Iris pigment epithelial cell (primary cell): Measurements from ENCODE around the gene OR13C5.
"Not testable (repeated sequence)": the region's sequence is repeated elsewhere in the genome, so short reads cannot be mapped to it uniquely, and the experiment has no call there.

ENCODE experiments used
- DNase-seq: peaks from one replicate; pipeline ENCODE4 v3.0.0-alpha.2; 2011; ENCODE audit warnings: low read depth

The OR13C5 gene, protein sequence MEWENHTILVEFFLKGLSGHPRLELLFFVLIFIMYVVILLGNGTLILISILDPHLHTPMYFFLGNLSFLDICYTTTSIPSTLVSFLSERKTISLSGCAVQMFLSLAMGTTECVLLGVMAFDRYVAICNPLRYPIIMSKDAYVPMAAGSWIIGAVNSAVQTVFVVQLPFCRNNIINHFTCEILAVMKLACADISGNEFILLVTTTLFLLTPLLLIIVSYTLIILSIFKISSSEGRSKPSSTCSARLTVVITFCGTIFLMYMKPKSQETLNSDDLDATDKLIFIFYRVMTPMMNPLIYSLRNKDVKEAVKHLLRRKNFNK

DNA sequence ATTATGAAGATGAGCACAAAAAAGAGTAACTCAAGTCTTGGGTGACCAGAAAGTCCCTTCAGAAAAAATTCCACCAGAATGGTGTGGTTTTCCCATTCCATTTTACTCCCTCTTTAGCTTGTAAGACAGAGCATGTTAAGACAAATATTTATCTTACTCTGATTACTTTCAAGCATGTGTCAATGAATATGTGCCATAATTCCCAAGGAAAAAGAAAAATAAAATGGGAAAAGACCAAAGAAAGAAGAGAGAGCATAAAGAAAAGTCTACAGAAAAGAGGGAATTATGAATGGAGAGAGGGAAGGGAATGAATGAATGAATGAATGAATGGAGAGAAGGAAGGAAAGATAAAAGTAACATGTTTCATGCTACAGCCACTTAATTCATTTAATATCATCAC lies at the start of gene OR13C5:
TSS of gene OR13C5 (minus strand) at position 101 of the 400 bp plus-strand sequence. CDS start at position 101, 0 bp downstream.
- not testable (repeated sequence) for DNase-seq

DNA sequence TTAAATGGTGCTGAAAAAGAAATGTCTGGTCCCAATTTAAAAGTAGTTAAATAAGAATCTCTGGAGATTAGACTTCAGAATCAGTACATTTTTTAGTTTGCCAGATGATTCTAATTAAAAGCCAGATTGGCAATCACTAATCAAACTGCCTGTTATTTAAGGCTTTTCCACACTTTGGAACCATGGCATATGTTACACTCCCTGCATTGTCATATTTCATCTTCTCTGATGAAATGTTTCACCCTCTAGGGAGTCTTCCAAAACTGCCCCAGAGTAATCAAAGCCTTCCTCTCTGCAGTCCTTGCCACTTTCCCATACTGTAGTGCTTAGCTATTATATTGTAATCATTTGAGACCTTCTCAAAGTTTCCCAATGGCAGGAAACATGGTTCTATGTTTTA lies 36.2 kb upstream of the OR13C5 start:
- no peak for DNase-seq

DNA sequence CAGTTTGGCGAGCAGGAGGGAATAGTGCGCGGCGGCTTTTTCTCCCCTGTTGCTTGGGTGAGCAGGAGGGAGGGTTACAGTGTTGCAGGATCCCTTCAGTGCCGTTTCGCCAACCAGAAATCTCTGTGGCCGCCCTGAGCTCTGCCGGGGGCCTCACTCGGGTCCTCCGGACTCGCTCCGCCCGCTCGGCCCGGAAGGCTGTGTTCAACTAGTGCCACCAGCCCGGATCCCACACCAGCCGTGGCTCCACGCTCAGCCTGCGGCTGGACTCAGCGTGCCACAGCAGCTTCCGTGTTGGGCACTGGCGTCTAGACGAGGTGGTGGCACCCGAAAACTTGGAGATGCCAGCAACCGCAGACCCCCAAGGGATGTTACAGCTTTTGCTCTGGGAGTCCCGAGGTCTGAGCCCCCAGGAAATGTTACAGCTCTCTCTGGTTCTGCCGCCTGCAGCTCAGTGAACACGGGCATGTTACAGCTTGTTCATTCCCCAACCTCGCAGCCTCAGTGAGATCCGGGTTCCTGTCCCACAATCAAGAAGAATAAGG lies 34.8 kb upstream of the OR13C5 start:
- DNase-seq, result no peak

DNA sequence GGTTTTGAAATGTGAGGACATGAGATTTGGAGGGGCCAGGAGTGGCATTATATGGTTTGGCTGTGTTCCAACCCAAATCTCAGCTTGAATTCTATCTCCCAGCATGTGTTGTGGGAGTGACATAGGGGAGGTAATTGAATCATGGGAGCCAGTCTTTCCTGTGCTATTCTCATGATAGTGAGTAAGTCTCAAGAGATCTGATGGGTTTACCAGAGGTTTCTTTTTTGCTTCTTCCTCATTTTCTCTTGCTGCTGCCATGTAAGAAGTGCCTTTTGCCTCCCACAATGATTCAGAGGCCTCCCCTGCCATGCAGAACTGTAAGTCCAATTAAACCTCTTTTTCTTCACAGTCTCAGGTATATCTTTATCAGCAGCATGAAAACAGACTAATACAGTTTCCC lies 26.8 kb upstream of the OR13C5 start:
- not testable (repeated sequence) for DNase-seq

DNA sequence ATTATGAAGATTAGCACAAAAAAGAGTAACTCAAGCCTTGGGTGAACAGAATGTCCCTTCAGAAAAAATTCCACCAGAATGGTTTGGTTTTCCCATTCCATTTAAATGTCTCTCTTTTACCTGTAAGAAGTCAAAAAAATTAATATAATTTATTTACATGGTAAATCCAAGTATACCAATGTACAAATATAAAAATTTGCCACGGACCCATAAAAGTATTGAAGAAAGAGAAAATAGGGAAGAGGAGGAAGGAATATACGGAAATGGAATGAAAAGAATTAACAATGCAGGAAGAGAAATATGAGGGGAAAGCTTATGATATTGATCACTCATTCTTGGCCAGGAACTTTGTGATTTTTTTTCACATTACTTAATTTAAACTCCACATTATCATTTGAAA lies 18.9 kb upstream of the OR13C5 start, which contains the start of gene OR13C9:
TSS of gene OR13C9 (minus strand) at position 101 of the 400 bp plus-strand sequence. CDS start at position 101, 0 bp downstream.
- DNase-seq, result no peak

DNA sequence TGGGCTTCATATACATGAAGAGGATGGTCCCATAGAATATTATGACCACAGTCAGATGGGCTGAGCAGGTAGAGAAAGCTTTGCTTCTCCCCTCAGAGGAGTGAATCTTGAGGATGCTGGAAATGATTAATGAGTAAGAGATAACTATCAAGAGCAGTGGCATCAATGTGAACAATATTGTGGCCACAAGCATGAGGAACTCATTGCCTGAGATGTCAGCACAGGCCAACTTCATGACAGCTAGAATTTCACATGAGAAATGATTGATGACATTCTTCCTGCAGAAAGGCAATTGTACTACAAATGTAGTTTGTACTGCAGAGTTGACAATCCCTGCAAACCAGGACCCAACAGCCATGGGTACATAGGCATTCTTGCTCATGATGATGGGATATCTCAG lies 18.2 kb upstream of the OR13C5 start:
- no peak for DNase-seq

DNA sequence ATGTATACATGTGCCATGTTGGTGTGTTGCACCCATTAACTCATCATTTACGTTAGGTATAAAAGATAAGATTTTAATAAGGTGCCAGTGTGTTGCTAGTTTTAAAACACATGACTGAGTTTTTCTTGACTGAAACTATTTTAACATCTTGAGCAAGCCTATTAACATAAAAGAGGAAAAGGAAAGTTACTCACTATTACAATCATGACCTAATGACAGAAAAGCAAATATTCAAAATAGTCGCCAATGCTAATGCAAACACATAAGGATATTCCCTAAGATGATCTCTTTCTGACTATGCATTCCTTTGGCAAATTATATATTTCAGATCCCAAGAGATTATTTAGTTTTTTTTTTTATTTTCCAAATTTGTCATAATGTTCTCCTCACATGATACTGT lies 12.0 kb upstream of the OR13C5 start:
- DNase-seq, result no peak

DNA sequence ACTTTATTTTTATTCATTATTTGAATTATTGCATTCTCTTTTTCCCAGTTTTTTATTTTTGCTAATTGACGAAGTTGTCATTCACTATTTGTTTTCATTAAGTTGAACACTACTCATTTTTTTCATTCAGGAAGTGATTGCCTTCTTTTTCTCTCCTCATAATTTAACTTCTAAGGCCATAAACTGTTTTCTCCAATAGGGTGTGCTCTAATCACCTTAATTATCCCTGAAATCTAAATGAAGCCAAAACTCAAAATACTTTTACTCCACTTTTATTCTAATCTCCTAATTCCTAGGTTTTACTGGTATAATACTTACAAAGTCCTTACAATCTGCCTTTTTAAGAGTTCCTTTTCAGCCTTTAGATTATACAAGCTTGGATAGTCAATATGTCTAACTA lies 9.1 kb upstream of the OR13C5 start:
- DNase-seq, result peak; percentile 1

DNA sequence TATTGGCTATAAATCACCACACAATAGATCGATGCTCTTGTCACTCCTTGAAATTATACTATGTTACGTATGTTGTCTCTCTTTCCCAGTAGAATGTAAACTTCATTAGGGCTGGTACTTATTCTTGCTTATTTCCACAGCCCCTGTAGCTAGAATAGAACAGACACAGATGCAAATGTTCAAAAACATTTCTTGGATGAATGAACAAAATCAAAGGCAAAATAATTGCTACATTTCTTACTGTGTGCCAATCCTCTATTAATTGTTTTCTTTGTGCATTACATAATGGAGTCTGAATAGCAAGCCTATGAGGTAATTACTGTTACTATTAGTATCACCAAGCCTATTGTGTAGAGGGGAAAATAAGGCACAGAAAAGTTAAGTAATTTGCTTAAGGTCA lies 6.9 kb upstream of the OR13C5 start:
- peak; percentile 2 for DNase-seq

DNA sequence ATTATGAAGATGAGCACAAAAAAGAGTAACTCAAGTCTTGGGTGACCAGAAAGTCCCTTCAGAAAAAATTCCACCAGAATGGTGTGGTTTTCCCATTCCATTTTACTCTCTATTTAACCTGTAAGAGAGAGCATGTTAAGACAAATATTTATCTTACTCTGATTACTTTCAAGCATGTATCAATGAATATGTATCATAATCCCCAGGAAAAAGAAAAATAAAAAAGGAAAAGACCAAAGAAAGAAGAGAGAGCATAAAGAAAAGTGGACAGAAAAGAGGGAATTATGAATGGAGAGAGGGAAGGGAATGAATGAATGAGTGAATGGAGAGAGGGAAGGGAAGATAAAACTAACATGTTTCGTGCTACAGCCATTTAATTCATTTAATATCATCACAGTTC lies 6.3 kb upstream of the OR13C5 start, which contains the start of gene OR13C2:
TSS of gene OR13C2 (minus strand) at position 101 of the 400 bp plus-strand sequence. CDS start at position 101, 0 bp downstream.
- DNase-seq, result not testable (repeated sequence)

DNA sequence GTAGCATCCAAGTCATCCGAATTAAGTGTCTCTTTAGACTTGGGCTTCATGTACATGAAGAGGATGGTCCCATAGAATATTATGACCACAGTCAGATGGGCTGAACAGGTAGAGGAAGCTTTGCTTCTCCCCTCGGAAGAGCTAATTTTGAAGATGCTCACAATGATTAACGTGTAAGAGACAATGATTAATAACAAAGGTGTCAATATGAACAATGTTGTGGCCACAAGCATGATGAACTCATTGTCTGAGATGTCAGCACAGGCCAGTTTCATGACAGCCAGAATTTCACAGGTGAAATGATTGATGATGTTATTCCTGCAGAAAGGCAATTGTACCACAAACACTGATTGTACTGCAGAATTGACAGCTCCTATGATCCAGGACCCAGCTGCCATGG lies 5.6 kb upstream of the OR13C5 start:
- no peak for DNase-seq

DNA sequence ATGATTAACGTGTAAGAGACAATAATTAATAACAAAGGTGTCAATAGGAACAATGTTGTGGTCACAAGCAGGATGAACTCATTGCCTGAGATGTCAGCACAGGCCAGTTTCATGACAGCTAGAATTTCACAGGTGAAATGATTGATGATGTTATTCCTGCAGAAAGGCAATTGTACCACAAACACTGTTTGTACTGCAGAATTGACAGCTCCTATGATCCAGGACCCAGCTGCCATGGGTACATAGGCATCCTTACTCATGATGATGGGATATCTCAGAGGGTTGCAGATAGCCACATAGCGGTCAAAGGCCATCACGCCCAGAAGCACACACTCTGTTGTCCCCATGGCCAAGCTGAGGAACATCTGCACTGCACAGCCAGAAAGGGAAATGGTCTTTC lies 464 bp downstream of the OR13C5 start:
- not testable (repeated sequence) for DNase-seq

DNA sequence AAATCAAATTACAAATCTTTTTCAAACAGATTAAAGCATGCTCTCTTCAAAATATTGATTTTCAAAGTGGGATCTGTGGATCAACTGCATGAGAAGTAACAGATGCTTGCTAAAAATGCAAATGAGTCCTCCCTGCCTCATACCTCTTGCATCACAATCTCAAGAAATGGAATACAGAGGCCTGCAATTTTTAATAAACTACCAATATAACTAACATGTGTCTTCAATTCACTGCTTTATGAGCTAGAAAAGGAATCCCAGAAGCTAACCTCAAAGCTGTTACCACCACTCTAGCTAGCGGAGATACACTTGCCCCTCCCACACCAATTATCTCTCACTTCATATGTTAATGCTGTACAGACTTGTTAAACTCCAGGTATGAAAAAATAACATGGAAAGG lies 9.6 kb downstream of the OR13C5 start:
- no peak for DNase-seq

DNA sequence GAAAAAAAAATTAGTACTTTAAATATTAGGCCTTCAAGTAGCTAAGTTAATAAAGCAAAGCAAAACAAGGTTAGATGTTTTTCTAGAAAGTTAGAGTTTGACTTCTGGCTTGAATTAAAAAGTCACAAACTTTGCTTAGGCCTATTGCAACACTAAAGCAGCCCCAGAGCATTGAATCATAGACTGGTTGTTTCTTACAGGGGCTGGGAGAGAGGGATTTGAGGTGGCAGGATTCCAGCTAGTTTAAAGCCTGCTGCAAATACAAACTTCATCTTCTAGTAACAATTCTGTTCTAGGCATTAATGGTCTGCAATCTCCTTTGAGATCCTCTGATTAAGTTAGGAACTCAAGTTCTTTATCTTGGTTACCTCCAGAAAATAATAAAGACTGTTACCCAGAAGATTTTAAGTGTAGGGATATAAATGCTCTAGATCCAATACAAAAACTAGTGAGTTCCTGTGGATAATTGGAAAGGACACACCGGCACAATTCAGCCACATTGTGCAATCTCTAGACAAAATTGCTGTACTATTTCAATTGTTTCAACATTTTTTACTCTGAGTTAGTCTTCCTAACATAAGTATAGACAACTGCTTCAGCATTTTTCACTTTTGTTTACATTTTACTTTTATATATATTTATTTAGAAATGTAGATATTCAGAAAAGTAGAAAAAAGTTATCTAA lies 12.6 kb downstream of the OR13C5 start:
- peak; percentile 54 for DNase-seq

DNA sequence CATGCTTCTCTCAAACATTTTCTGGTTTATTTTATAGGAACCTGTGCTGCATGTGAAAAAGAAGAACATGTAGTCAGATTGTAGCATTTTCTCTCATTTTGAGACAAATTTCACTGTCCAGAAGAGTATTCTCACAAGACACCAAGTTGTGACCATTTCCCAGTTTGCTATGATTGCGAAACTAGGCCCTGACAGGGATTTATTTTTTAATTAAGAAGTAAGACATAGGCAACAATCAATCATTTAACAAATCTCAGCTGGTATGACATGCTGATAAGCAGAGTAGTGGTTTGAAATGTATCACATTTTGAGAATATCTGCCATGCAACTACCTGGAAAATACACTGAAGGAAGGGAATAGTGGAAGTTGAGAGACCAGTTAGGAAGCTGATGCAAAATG lies 18.7 kb downstream of the OR13C5 start:
- no peak for DNase-seq

DNA sequence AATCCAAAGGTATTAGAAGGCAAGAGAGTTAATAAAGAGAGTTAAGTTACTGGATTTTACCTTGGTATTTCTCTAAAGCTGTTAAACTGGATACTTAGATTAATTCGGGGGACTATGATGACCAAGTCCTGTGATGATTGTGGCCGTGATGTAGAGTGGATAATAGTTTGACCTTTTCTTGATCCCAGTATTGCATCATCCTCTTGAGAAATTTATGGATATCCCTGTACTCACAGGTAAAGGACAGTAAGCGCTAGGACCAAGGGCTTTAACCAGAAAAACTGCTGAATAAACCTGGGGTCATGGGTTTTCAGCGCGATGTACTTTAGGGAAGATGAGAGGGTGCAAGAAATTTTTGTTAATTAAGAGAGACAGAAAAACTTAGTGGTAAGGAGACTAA lies 21.9 kb downstream of the OR13C5 start:
- DNase-seq, result no peak

DNA sequence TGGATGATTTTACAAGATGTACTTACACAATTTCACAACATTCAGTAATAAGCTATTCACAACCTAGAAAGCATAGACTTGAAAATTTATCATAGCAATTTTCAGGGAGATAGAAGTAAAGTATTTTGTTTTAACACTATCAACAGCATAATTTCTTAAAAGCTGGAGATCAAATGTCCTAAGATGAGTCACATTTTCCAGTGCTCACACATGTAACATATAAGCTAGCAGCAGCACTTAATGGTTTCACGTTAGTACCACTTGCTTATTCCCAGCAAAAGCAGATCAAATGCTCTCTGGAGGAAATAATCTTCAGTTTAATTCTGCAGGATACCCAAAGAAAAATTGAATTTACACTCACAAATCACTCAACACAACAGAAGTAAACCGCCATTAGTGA lies 23.8 kb downstream of the OR13C5 start:
- peak; percentile 8 for DNase-seq

DNA sequence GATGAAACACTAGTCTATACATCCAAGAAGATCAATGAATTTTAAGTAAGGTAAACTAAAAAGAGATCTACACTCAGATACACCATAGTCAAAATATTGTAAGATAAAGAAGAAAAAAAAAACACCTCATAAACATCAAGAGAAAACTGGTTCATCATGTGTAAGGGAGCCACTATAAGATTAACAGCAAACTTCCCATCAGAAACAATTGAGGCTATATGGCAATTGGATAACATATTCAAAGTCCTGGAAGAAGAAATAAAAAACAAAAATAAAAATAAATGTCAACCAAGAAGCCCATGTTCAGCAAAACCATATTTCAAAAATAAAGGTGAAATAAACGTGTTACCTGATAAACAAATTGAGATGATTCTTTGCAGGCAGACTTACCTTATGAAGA lies 26.6 kb downstream of the OR13C5 start:
- no peak for DNase-seq

DNA sequence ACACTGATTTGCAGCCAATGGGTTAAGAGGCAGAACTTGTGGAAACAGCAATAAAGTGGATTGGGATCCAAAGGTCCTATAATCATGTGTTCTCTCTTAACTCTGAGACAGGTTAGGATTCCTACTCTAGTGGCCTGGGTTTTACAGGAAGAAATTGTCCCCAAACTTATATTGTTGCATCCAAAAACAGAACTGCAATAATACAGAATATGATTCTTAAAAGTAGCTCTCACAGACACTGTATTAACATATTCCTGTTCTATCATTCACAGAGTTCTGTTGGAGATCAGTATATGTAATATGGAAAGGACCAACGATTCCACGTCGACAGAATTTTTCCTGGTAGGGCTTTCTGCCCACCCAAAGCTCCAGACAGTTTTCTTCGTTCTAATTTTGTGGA lies 30.3 kb downstream of the OR13C5 start, which contains the start of gene OR13C8:
TSS of gene OR13C8 (plus strand) at position 301 of the 400 bp plus-strand sequence. CDS start at position 301, 0 bp downstream.
- DNase-seq, result no peak

DNA sequence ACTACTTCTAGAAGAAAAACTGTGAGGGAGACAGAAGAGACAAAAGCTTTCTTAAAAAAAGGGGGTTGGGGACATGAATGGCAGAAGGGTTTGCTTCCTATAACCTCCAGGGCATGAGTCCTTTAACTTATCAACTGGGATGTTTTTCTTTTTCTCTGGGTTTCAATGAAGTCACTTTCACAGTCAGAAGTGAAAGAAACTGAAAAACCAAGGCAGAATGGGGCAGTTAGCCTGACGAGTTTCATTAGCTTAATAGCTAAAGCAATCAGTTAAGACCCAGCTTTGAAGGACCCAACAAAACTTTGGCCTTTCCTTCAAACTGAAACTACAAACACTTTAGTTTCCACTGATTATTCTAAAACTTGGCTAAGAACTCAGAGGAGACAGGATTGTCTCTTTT lies 34.9 kb downstream of the OR13C5 start:
- no peak for DNase-seq

DNA sequence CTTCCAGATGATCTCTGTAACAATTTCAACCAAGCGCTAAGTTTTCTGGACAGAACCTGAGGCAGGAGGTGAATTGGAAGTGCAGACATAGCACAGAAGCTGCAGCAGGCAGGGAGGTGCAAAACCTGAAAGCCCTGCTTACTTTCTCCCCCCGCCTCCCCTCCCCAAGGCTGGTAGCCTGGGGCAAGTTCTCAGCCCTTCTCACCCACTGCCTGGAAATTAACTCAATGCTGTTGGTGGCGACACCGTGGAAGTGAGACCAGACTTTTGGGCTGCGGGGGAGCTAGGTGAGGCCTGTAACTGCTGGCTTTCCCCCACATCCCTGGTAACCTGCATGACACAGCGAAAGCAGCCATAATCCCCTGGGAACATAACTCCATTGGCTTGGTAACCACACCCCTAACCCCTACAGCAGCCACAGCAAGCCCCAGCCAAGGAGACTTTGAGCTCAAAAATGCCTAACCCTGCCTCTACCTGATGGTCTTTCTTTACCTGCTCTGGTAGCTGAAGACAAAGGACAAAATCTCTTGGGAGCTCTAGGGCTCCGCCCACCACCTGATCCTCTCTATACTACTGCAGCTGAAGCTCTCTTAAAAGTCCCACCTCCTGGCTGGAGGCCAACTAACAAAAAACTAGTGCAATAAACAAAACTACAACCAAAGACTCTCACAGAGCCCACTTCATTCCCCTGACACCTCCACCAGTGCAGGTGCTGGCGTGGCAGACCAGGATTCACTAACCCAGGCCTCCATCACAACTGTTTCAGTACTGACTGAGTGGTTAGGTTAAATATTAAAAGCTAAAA lies 42.2 kb downstream of the OR13C5 start:
- no peak for DNase-seq

DNA sequence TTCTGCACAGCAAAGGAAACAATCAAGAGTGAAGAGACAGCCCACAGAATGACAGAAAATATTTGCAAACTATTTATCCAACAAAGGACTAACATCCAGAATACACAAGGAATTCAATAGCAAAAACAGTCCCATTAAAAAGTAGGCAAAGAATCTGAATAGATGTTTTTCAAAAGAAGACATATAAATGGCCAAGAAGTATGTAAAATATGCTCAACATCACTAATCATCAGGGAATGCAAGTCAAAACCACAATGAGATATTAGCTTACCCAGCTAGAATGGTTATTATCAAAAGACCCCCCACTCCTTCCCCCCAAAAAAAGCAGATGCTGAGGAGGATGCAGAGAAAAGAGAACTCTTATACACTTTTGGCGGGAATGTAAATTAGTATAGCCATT lies 43.7 kb downstream of the OR13C5 start:
- DNase-seq, result peak; percentile 0
